GM12872 (cell line): ENCODE measurements around the gene SLMAP.
A peak's percentile ranks its signal among the peaks of the same experiment; 100 is the strongest.

ENCODE experiments used
- TF ChIP-seq, protein P1 (sequence below): IDR thresholded peaks from 3 replicates; pipeline ENCODE4 v1.5.1; 2011; ENCODE audit warnings: low read depth, mild to moderate bottlenecking, low read length, moderate library complexity; ENCODE audit not compliant: insufficient read depth

The SLMAP gene

DNA sequence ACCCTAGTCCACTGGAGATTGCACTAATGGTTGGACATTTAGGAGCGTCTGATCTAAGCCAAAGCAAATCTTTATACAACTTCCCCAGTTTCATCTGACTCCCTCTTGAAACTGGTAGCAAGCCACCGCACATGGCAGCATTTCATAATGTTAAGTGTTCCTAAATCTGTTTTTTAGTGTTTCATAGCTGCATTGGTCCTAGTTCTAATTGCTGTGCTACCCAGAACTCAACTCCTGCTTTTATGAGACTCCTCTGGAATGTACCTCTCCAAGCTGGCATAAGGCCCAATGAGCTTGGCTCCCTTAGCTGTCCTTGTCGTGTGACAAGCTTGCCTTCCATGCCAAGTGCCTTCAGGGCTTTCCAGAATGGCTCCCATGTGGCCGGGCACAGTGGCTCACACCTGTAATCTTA, 186.8 kb downstream of the SLMAP start:
- TF ChIP-seq, protein P1, sequence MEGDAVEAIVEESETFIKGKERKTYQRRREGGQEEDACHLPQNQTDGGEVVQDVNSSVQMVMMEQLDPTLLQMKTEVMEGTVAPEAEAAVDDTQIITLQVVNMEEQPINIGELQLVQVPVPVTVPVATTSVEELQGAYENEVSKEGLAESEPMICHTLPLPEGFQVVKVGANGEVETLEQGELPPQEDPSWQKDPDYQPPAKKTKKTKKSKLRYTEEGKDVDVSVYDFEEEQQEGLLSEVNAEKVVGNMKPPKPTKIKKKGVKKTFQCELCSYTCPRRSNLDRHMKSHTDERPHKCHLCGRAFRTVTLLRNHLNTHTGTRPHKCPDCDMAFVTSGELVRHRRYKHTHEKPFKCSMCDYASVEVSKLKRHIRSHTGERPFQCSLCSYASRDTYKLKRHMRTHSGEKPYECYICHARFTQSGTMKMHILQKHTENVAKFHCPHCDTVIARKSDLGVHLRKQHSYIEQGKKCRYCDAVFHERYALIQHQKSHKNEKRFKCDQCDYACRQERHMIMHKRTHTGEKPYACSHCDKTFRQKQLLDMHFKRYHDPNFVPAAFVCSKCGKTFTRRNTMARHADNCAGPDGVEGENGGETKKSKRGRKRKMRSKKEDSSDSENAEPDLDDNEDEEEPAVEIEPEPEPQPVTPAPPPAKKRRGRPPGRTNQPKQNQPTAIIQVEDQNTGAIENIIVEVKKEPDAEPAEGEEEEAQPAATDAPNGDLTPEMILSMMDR = no peak

DNA sequence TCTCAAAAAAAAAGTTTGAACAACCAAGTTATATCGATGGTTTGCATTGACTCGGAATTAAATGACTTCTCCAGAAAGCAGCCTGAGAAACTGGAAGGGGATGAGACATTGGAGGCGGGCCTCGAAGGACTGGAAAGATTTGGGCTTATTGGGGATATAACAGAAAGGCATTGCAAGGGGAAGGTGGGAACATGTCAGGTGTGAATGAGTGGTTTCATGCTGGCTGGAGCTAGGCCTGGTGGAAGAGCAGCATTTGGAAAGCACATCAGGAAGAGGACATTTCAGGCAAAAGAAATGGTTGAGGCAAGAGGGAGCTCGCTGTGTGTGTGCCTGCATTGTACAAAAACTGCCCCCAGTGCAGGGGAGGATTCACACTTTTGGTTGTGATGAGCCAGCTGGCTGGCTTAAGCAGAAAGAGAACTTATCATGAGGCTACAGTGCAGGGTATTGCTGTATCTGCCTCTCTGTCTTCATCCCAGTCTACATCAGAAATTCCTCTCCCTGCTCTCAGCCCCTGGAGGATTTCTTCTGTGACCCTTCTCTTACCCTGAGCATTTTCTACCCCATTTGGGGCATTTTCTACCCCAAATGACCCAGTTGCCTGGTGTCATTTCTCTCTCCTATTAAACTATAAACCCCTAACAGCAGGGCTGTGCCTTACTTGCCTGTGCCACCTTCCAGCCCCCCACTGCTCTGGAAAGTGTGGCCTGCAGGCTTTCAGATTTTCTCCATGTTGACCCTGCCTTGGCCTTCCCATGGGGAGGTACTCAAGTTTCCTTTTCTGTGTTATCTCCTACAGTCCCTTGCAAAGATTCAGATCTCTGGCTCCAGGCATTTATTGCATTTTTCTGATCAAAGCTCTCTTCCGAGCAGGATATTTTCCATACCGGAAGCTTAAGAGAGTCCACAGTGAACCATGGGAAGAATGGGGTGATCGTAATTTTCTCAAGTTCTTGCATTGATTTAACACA, 187.7 kb downstream of the SLMAP start:
- TF ChIP-seq, protein P1 = no peak

DNA sequence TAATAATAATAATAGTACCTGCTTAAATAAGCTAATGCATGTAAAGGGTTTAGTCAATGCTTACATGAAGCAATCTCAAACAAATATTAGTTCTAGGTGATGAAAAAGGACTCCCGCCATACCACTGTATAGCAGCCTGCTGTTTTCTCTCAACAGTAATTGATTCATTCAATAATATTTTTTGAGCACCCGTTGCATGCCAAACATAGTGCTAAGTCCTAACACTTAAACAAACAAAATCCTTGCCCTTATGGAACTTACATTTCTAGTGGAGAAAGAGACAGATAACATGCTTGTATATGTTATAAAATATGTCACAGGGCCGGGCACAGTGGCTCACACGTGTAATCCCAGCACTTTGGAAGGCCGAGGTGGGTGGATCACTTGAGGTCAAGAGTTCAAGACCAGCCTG, 190.9 kb downstream of the SLMAP start:
- TF ChIP-seq, protein P1 = no peak

DNA sequence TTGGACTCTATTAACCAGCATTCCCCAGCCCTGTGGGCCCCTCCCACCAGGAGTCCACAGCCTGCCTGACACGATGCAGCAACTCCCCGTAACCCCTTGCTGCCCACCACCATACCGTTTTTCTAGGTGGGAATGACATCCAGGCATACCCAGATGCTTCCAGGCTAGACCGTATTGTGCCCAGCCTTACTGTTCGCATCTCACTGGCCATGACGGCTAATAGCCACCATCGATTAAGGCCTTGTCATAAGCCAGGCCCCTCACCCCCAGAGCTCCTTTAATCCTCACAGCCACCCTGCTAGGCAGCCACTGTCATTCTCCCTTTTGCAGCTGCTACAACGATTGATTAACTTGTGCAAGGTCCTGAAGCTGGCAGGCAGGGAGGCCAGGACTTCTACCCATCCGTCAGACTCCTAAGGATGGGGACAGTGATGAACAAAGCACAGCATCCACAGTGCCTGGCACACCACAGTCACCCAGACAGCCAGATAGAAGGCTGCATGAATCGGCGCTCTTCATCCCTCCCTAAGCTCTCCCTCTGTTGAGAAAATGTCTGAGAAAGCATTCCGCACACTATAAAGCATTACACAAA, 192.1 kb downstream of the SLMAP start:
- TF ChIP-seq, protein P1 = no peak

DNA sequence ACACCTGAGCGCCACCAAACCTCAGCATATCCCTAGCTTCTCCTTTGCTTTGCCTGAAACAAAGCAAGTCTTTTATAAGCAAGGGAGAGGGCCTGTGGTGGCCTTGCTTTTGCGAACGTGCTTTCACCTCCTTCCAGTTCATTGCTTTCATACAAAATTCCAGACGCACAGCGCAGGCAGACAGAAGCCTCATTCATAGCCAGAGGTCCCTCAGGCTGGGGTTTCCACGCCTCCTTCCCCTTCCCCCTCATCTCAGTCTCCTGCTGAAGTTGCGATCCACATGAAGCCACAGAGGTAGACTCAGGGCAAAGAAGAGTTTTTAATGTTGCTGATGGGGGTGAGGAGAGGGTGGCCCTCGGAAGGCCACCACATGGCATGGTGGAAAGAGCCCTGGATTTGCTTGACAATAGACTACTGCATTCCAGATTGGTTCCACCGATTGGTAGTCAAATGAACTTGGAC, 192.7 kb downstream of the SLMAP start:
- TF ChIP-seq, protein P1 = no peak

DNA sequence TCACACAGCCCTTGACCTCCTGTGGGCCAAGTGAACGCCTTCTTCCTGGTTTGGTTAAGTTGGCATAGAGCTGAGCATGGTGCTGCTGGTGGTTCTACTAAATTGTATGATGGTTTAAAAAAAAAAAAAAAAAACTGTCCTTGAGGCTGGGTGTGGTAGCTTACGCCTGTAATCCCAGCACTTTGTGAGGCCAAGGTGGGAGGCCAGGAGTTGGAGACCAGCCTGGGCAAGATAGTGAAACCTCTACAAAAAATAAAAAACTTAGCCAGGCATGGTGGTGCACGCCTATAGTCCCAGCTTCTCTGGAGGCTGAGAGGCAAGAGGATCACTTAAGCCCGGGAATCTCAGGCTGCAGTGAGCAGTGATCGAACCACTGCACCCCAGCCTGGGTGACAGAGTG, 193.2 kb downstream of the SLMAP start:
- TF ChIP-seq, protein P1 = no peak

DNA sequence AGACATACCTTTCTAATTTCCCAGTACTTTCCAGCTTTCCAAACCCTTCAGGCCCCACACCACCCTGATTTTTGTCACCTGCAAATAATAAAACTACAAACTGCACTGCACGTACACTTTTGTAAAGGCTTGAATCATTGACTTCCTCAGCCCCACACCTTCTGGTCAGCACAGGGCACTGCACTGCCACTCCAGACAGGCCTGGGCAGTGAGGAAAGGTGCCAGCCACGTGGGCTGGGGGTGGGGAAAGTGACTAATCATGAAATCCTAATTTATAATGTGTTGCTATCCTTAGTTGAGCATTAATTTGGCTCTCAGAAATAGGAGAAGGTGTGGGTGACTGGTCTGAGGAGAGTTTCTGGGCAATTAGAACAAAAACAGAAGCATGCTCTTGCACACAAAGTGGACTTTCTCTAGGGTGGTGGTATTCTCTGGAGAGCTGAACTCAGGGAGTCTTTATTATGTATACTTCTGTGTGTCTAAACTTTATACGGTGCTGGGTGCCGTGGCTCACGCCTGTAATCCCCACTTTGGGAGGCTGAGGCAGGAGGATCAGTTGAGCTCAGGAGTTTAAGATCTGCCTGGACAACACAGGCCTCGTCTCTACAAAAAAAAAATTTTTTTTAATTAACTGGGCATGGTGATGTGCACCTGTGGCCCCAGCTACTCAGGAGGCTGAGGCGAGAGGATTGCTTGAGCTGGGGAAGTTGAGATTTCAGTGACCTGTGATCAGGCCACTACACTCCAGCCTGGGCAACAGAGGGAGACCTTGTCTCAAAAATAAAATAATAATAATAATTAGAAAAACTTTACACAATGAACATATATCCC, 193.9 kb downstream of the SLMAP start:
- TF ChIP-seq, protein P1 = 0 out of 3 replicates have a peak, but pooled peaks have one; percentile 18
